ENCODE measurements around the gene KMT5C. TPM values are rescaled to one million over a fixed set of nuclear protein-coding genes. Genes with fewer than 3 reads are reported as not detected.

Gene KMT5C
- total RNA-seq, 6 donors from 2014 or later: 9.1 to 111 (median 15.6) TPM

DNA sequence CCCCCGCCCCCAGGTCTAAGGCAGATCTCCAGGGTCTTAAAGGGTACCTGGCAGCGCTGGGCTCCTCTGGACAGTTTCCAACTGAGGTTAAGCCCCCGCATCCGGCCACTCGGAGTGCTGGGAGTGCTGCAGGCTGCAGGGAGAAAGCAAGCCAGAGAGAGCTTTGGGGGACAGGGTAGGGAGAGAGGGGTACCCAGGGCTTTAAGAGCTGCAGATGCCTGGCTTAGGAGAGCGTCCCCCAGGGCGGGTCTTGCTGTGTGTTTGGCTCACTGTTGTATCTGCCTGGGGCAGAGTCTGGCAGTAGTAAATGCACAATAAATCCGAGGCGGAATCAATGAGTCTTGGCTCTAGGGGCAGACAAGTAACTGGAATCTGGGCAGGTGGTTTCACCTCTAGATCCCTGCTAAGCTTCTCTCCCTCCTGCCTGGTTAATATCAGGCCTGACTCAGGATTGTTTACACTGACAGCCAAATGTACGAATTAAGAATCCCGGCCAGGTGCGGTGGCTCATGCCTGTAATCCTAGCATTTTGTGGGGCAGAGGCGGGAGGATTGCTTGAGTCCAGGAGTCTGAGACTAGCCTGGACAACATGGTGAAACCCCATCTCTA lies 15.6 kb downstream of the KMT5C start:
- no peaks in the 10 kb centered on the region for H3K36me3 ChIP-seq
- no peak overlapping the region for H3K27ac ChIP-seq
- H3K4me3 ChIP-seq: no peak overlapping the region
- WGBS, 2 donors: 44 to 46% methylated on average over 11 to 12 of the region's 13 CpGs
- H3K9me3 ChIP-seq: no peaks in the 10 kb centered on the region
- TF ChIP-seq EP300 (IDR thresholded peaks at IDR 0.05): no peak
- no peak for TF ChIP-seq POLR2AphosphoS5 (IDR thresholded peaks at IDR 0.05)
- no peak for TF ChIP-seq CTCF (IDR thresholded peaks at IDR 0.05)
- TF ChIP-seq POLR2A (IDR thresholded peaks at IDR 0.05): no peak
- peaks cover 2 to 36% (median 23%) of the 10 kb centered on the region in 4 donors for H3K27me3 ChIP-seq
- DNase-seq (no peak), ATAC-seq (ENCODE audit: low FRiP score in 2 of 2) (no peak)
- H3K4me1 ChIP-seq: peaks cover 15 to 22% (median 19%) of the 10 kb centered on the region in 4 donors

DNA sequence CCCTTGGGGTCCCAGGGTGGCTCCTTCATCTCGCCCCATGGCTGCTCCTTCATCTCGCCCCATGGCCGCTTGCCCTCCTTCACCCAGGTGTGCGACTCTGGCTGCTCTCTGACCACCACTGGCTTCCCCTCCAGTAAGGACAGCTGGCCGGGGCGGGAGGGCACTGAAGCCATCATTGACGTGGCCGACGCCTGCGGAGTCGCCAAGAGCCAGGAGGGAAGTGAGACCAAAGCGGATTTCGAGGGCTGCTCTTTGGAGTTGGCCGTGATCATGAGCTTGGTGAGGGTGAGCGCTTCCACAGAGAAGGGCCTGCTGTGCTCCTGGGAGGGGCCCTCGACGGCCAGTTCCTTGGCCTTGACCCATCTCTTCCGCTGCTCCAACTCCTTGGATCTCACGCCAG lies 18.8 kb downstream of the KMT5C start:
- 84 to 93% methylated on average over 13 to 16 of the region's 19 CpGs for WGBS, 2 donors
- peak in 1 of 2 donors; percentile 65 for DNase-seq
- peaks cover 11 to 15% (median 14%) of the 10 kb centered on the region in 4 donors for H3K4me1 ChIP-seq
- H3K4me3 ChIP-seq: no peak overlapping the region
- no peaks in the 10 kb centered on the region for H3K36me3 ChIP-seq
- H3K27me3 ChIP-seq: peaks cover 2 to 18% (median 13%) of the 10 kb centered on the region in 4 donors
- no peak for TF ChIP-seq POLR2AphosphoS5 (IDR thresholded peaks at IDR 0.05)
- TF ChIP-seq POLR2A (IDR thresholded peaks at IDR 0.05): no peak
- TF ChIP-seq EP300 (IDR thresholded peaks at IDR 0.05): no peak
- TF ChIP-seq CTCF (IDR thresholded peaks at IDR 0.05): no peak
- no peaks in the 10 kb centered on the region for H3K9me3 ChIP-seq
- no peak overlapping the region for H3K27ac ChIP-seq
- ATAC-seq (ENCODE audit: low FRiP score in 2 of 2): no peak

DNA sequence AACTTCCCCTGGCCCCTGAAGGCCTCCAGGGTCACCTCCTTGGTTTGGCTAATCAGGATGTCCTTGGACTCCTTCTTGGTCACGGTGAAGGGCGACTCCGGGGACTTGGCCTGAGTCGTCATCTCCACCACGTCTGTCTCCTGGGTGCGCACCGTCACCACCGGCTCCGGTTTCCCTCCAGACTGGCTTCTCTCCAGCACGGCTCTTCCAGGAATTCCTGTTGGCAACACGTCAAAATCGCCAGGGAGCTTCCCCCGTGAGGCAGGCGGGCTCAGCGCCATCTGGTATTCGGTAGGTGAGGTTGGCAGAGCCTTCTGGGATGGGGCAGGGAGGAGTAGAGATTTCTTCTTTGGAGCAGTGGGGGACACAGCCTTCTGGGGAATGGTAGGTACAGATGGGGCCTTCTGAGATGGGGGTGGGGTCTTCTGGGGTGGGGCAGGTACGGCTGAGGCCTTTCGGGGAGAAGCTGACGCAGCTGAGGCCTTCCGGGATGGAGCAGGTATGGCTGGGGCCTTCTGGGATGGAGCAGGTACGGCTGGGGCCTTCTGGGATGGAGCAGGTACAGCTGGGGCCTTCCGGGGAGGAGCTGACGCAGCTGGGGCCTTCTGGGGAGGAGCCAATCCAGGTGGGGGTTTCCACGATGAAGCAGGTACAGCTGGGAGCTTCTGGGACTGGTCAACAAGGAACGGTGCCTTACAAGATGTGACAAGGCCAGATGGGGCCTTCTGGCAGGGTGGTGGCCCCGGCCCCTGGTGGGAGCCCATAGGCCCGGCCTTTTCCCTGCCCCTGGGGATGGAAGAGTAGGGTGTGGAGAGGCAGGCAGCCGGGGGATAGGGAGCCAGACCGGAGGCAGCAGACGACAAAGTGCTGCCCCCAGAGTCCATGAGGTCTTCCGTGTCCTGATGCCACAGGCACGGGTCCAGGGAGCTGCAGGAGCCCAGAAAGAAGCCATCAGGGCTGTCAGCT lies 19.6 kb downstream of the KMT5C start:
- H3K4me1 ChIP-seq: peaks cover 6 to 8% (median 7%) of the 10 kb centered on the region in 4 donors
- DNase-seq (peak in 1 of 2 donors; percentile 59), ATAC-seq (ENCODE audit: low FRiP score in 2 of 2) (no peak)
- no peaks in the 10 kb centered on the region for H3K9me3 ChIP-seq
- 71 to 73% methylated on average over 14 to 31 of the region's 32 CpGs for WGBS, 2 donors
- no peak overlapping the region for H3K4me3 ChIP-seq
- TF ChIP-seq CTCF (IDR thresholded peaks at IDR 0.05): no peak
- no peak for TF ChIP-seq EP300 (IDR thresholded peaks at IDR 0.05)
- no peak for TF ChIP-seq POLR2AphosphoS5 (IDR thresholded peaks at IDR 0.05)
- TF ChIP-seq POLR2A (IDR thresholded peaks at IDR 0.05): no peak
- no peak overlapping the region for H3K27ac ChIP-seq
- H3K27me3 ChIP-seq: peaks cover 2 to 11% (median 8%) of the 10 kb centered on the region in 4 donors
- no peaks in the 10 kb centered on the region for H3K36me3 ChIP-seq

DNA sequence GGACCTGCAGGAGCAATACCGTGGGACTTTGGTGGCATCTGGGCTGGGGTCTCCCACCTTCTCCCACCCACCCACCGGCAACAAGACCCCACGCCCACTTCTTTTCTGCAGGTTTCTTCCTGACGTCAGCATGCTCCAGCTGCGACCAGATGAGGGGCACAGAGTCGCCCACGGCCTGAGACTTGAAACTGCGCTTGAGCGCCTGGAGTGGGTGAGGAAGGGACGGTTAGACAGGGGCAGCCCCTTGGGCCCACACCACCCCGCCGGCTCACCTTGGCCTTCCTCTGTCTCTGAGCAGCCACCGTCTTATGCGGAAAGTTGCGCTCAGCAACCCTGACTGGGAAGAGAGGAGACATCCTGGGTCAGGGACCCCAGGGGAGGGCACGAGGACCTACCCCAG lies 21.2 kb downstream of the KMT5C start:
- no peaks in the 10 kb centered on the region for H3K4me1 ChIP-seq
- WGBS, 2 donors: 75 to 95% methylated on average over 6 to 15 of the region's 16 CpGs
- no peak overlapping the region for H3K4me3 ChIP-seq
- peaks cover 0 to under 1% (median 0%) of the 10 kb centered on the region in 4 donors for H3K27me3 ChIP-seq
- no peaks in the 10 kb centered on the region for H3K36me3 ChIP-seq
- H3K9me3 ChIP-seq: no peaks in the 10 kb centered on the region
- ATAC-seq (ENCODE audit: low FRiP score in 2 of 2): no peak
- H3K27ac ChIP-seq: no peak overlapping the region
- peak in 1 of 2 donors; percentile 48 for DNase-seq
- TF ChIP-seq POLR2AphosphoS5 (IDR thresholded peaks at IDR 0.05): no peak
- no peak for TF ChIP-seq EP300 (IDR thresholded peaks at IDR 0.05)
- TF ChIP-seq CTCF (IDR thresholded peaks at IDR 0.05): no peak
- TF ChIP-seq POLR2A (IDR thresholded peaks at IDR 0.05): no peak

Measured in upper lobe of left lung (tissue), 6 donors.